HL-60 (cell line): ENCODE data around the gene CCDC57.

Source experiments
- DNase-seq, 2 experiments: peaks; one replicate each; pipeline ENCODE4 v3.0.0-alpha.2; 2010 to 2020; ENCODE audit warnings: low read depth in 1 of 2, low spot score in 1 of 2
- H3K27ac ChIP-seq: fragments of 250-450 bp; sonication (Bioruptor Pico); replicated peaks from 2 replicates; pipeline ENCODE4 v1.5.1; 2020; ENCODE audit warnings: mild to moderate bottlenecking, moderate library complexity
- H3K27me3 ChIP-seq: fragments of 250-450 bp; sonication (Bioruptor Pico); 2 replicates; pipeline ENCODE4 v1.5.1; 2021; ENCODE audit warnings: mild to moderate bottlenecking, moderate library complexity; ENCODE audit not compliant: insufficient read depth, poor library complexity, severe bottlenecking
- H3K4me3 ChIP-seq: replicated peaks from 2 replicates; pipeline ENCODE4 v1.5.1; 2011; ENCODE audit warnings: mild to moderate bottlenecking, control low read depth, low read length; ENCODE audit not compliant: insufficient read depth
- GABPA ChIP-seq: IDR thresholded peaks from 2 replicates; pipeline ENCODE4 v1.6.1; 2012; ENCODE audit warnings: low read depth
- POLR2AphosphoS5 ChIP-seq: IDR thresholded peaks from 2 replicates; pipeline ENCODE4 v1.6.1; 2012; ENCODE audit warnings: low read depth
- SPI1 ChIP-seq: IDR thresholded peaks from 2 replicates; pipeline ENCODE4 v1.6.1; 2012; ENCODE audit warnings: low read depth, mild to moderate bottlenecking, borderline replicate concordance
- TF ChIP-seq, protein P1 (sequence below): IDR thresholded peaks from one replicate; pipeline ENCODE4 v1.5.1; 2011; ENCODE audit warnings: low read length, control low read depth, inconsistent platforms; ENCODE audit not compliant: insufficient read depth
- TF ChIP-seq, protein P2 (sequence below): IDR thresholded peaks from 2 replicates; pipeline ENCODE4 v1.6.1; 2012; ENCODE audit warnings: low read depth; ENCODE audit not compliant: insufficient replicate concordance

Gene CCDC57

DNA sequence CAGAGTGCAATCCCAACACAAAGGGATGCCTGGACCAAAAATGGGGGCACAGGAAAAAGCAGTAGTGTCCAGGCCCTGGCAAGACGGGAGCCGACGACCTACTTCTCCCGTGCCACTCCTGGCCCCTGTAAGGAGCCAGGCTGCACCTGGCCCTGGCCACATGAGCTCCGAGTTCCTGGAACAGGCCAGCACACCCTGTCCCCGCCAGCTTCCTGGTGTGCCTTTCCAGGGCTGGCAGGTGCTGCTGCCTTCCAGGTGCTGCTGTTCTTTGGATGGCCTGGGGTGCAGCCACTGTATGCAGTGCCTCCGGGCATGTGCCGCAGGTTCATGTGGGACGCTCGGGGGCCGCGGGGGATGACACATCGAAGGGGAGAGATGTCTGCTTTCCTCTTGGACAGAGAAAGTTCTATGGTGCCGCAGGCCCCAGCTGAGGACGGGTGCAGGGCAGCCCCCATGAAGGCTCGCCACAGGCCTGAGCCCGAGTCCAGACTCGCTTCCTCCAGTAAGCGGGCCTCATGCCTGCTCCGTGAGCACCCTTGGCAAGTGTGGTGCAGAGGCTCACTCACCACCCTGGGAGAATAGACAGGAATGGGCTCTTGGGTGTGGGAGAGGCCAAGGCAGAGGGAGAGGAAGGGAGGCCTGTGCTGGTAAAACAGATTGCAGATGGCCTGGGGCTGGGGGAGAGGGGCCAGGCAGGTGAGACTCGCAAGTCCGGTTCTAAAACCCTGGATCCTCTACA is 59.9 kb downstream of the CCDC57 start:
- DNase-seq = no peak
- no peak overlapping the region for H3K4me3 ChIP-seq
- TF ChIP-seq, protein P1, sequence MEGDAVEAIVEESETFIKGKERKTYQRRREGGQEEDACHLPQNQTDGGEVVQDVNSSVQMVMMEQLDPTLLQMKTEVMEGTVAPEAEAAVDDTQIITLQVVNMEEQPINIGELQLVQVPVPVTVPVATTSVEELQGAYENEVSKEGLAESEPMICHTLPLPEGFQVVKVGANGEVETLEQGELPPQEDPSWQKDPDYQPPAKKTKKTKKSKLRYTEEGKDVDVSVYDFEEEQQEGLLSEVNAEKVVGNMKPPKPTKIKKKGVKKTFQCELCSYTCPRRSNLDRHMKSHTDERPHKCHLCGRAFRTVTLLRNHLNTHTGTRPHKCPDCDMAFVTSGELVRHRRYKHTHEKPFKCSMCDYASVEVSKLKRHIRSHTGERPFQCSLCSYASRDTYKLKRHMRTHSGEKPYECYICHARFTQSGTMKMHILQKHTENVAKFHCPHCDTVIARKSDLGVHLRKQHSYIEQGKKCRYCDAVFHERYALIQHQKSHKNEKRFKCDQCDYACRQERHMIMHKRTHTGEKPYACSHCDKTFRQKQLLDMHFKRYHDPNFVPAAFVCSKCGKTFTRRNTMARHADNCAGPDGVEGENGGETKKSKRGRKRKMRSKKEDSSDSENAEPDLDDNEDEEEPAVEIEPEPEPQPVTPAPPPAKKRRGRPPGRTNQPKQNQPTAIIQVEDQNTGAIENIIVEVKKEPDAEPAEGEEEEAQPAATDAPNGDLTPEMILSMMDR = no peak
- TF ChIP-seq POLR2AphosphoS5 = no peak
- TF ChIP-seq, protein P2, sequence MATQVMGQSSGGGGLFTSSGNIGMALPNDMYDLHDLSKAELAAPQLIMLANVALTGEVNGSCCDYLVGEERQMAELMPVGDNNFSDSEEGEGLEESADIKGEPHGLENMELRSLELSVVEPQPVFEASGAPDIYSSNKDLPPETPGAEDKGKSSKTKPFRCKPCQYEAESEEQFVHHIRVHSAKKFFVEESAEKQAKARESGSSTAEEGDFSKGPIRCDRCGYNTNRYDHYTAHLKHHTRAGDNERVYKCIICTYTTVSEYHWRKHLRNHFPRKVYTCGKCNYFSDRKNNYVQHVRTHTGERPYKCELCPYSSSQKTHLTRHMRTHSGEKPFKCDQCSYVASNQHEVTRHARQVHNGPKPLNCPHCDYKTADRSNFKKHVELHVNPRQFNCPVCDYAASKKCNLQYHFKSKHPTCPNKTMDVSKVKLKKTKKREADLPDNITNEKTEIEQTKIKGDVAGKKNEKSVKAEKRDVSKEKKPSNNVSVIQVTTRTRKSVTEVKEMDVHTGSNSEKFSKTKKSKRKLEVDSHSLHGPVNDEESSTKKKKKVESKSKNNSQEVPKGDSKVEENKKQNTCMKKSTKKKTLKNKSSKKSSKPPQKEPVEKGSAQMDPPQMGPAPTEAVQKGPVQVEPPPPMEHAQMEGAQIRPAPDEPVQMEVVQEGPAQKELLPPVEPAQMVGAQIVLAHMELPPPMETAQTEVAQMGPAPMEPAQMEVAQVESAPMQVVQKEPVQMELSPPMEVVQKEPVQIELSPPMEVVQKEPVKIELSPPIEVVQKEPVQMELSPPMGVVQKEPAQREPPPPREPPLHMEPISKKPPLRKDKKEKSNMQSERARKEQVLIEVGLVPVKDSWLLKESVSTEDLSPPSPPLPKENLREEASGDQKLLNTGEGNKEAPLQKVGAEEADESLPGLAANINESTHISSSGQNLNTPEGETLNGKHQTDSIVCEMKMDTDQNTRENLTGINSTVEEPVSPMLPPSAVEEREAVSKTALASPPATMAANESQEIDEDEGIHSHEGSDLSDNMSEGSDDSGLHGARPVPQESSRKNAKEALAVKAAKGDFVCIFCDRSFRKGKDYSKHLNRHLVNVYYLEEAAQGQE = no peak
- TF ChIP-seq SPI1 = no peak
- TF ChIP-seq GABPA = no peak
- no peak overlapping the region for H3K27ac ChIP-seq
- H3K27me3 ChIP-seq = no peaks in the 10 kb centered on the region

DNA sequence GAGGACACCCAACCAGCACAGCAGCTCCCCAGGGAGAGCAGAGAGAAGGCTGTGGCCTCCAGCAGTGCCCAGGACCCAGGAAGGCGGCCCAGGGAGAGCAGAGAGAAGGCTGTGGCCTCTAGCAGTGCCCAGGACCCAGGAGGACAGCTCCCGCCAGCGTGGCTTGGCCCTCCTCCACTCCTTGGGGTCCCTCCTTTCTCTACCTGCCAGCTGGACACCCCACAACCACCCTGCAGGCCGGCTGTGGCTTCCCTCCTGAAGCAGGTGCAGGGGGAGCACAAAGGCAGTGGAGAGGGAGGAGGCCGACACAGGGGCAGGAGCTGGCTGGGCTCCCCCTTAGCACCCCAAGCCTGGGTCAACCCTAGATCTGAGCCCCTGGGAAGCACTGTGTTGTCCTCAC is 60.5 kb downstream of the CCDC57 start:
- Histone ChIP-seq H3K4me3 (no peak overlapping the region), H3K27me3 (no peaks in the 10 kb centered on the region), H3K27ac (no peak overlapping the region)
- TF ChIP-seq, protein P2 = no peak
- TF ChIP-seq GABPA (no peak), POLR2AphosphoS5 (no peak), SPI1 (no peak)
- TF ChIP-seq, protein P1 = no peak
- DNase-seq = no peak

DNA sequence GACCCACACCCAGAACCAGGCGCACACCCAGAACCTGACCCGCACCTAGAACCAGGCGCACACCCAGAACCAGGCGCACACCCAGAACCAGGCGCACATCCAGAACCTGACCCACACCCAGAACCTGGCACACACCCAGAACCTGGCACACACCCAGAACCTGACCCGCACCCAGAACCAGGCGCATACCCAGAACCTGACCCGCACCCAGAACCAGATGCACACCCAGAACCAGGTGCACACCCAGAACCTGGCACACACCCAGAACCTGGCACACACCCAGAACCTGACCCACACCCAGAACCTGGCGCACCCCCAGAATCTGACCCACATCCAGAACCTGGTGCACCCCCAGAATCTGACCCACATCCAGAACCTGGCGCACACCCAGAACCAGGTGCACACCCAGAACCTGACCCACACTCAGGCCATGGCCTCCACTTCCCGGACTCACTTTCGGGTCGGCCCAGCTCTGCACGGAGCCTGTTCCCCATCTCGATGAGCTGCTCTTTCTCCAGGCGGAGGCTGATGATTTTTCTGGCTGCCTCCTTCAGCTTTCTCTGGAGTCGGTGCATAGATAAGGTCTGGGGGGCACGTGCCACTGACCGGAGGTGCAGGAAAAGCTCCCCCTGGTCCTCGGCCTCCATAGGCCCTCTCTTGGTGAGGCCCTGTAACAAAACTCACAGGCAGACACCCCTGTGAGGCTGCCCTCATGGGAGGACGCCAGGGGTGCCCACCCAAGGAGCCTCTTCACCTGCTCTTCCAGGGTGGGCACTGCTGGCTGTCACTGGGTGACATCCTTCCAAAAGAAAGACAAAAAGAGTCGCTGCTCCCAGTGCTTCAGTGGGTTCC is 61.3 kb downstream of the CCDC57 start:
- Histone ChIP-seq H3K27ac (no peak overlapping the region), H3K4me3 (no peak overlapping the region), H3K27me3 (no peaks in the 10 kb centered on the region)
- TF ChIP-seq POLR2AphosphoS5 (no peak), SPI1 (no peak), GABPA (no peak)
- TF ChIP-seq, protein P1 = no peak
- TF ChIP-seq, protein P2 = no peak
- DNase-seq = no peak
